GM21619 (cell line): ENCODE data around the gene RBM27.
"Not testable (repeated sequence)": the region's sequence is repeated elsewhere in the genome, so short reads cannot be mapped to it uniquely, and the experiment has no call there.

Experiments used
- ATAC-seq: cut with Tn5 transposase; IDR thresholded peaks from one replicate; pipeline ENCODE4 v1.9.1; 2021; ENCODE audit not compliant: unreplicated experiment

RBM27 gene

DNA sequence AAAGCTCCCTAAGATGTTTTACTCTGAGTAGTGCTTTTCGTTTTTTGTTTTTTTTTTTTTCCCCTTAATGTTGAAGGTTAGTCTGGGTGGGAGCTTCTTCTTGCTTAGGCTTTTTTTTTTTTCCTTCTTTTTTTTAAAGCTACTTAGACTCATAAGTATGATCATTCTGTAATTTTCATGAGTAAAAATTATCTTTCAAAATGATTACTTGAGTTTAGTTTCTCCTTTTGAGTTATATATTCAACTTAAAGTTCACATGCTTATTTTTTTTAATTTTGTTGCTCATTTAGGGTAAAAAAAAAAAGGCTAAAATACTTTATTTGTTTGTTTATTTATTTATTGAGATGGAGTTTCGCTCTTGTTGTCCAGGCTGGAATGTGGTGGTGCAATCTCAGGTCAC lies 2.9 kb downstream of the RBM27 start:
- ATAC-seq, result no peak

DNA sequence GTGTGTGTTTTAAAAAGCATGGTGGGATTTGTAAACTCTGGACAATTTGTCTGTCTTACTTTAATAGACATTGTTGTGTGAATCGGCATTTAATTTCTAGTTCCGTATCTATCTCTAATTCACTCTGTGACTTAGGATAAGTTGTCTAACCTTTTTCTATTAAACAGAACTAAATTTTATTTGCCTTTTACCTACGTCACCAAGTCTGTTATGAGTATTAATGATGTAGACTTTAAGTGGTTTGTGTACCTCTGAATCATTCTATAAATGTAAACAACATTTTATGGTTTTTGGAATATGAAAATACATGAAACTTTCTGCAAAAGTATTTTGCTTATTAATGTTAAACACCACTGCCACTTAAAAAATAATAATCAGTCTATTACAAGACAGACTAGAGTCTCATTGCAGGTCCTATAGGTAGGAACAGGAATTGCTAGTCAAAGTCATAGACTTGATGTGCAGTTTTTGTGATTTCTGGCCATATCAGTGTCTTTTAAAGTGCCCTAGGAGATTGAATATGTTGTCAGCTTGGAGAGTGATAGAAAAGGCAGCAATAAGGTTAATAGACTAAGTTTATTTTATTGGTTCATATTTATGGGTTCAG lies 5.6 kb downstream of the RBM27 start:
- no peak for ATAC-seq

DNA sequence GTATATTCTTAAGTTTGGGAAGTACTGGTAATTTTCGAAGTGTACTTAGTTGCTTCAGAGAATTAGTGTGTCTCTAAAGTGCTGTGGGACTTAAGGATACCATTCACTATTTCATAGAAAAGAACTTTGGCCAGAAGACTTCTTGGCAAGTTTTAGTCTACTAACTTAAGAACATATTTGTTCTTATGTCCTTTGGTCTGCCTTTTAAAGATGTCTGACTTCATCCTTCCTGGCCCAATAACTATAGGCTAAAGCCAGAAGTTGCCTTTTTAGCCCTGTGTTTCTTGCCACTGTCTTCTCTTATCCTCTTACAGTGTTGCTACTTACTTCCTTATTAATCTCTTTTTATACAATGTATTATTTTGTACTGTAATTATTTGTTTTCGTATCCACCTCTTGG lies 6.3 kb downstream of the RBM27 start:
- ATAC-seq, result no peak

- ATAC-seq, result not testable (repeated sequence)
These were observed 7.4 kb downstream of the RBM27 start for GRCh38 chr5:146210810-146211209.

DNA sequence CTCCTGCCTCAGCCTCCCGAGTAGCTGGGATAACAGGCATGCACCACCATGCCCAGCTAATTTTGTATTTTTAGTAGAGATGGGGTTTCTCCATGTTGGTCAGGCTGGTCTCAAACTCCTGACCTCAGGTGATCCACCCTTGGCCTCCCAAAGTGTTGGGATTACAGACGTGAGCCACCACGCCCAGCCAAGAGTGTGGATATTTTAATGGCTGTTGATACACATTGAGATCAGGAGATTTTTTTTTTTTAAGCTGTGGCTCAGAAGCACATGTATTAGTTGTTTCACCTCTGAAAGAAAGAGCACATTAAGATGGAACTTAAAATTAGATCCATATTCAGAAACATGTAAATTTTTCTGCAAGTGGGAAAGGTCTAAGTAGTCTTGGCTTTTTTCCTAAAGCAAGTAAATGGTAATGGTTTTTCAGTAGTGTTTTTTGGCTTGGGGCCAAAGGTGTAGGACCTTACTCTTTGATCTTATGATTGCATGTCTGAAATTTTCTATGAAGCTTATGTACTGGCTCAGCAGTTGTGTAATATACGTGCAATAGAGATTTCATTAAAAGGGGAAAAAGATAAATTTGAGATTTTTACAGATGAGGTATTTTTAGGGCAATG lies 9.9 kb downstream of the RBM27 start:
- no peak for ATAC-seq

- ATAC-seq, result not testable (repeated sequence)
These were observed 11.5 kb downstream of the RBM27 start for GRCh38 chr5:146214881-146215280.

- no peak for ATAC-seq
These were observed 14.8 kb downstream of the RBM27 start for GRCh38 chr5:146218168-146218567.

GRCh38 chr5:146219243-146219642 lies 15.8 kb downstream of the RBM27 start:
- no peak for ATAC-seq

DNA sequence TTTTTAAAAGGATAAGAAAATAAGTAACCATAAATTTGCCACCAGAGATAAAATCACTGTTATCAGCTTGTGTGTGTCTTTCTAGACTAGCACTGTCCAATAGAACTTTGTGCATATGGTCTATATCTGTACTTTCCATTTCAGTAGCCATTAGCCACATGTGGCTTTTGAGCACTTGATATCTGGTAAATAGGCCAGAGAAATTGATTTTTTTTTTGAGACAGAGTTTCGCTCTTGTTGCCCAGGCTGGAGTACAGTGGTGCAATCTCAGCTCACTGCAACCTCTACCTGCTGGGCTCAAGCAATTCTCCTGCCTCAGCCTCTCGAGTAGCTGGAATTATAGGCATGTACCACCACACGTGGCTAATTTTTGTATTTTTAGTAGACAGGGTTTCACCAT lies 17.8 kb downstream of the RBM27 start:
- no peak for ATAC-seq

- ATAC-seq, result no peak
These were observed 18.6 kb downstream of the RBM27 start for GRCh38 chr5:146222005-146222404.

DNA sequence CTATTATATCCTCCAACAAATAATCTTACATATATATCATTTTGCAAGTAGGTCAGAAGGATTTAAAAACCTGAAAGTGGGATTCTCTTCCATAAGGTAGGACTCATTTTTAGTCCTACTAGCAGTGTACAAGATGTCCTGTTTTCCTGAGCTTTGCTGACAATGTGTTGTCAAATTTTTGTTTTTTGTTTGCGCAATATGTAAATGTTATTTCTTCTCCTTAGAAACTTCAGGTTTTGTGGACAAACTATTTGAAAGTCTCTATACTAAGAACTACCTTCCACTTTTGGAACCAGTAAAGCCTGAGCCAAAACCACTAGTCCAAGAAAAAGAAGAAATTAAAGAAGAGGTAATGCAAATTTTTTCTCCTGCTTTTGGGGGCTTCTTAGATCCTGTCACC lies 19.8 kb downstream of the RBM27 start:
- ATAC-seq, result no peak

GRCh38 chr5:146229222-146229621 lies 25.8 kb downstream of the RBM27 start:
- no peak for ATAC-seq

- ATAC-seq, result no peak
These were observed 28.8 kb downstream of the RBM27 start for GRCh38 chr5:146232223-146232622.

DNA sequence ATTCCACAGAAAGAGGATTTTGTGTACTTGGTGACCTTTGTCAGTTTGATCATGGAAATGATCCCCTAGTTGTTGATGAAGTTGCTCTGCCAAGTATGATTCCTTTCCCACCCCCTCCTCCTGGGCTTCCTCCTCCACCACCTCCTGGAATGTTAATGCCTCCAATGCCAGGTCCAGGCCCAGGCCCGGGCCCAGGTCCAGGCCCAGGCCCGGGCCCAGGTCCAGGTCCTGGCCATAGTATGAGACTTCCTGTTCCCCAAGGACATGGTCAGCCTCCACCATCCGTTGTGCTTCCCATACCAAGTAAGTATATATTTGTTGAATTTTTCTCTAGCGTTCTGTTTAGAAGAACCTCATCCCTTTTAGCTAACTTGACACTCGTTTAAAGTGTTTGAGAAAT lies 30.0 kb downstream of the RBM27 start:
- no peak for ATAC-seq

DNA sequence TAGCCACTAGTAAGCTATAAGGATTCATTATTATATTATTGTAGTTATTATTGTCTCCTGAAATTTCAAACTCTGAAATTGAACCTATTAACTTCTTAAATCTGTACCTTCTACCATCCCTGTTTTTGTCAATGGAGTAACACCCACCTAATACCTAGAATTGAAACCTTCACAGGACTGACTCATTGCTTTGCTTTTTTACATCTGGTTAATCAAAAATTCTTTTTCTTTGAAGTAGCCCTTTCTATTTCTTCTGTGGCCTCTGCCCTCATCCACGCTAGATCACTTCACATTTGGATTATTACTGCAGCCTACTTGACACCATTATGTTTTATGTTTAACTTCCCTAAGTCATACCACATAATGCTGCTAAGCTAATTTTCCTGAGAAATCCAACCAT lies 35.6 kb downstream of the RBM27 start:
- peak; percentile 88 for ATAC-seq

- no peak for ATAC-seq
These were observed 37.5 kb downstream of the RBM27 start for GRCh38 chr5:146240951-146241350.

DNA sequence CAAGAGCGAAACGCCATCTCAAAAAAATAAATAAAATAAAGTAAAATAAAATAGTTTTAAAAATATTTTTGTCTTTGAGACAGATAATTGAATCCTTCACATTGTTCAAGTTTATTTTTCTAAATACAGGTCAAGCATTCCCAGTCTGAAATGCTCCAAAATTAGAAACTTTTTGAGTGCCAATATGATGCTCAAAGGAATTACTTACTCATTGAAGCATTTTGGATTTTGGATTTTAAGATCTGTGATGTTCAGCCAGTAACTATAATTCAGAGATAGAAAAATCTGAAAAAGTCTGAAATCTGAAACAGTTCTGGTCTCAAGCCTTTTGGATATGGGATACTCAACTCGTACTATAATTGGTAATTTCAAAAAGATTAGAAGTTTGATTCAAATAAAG lies 39.8 kb downstream of the RBM27 start:
- ATAC-seq, result no peak

DNA sequence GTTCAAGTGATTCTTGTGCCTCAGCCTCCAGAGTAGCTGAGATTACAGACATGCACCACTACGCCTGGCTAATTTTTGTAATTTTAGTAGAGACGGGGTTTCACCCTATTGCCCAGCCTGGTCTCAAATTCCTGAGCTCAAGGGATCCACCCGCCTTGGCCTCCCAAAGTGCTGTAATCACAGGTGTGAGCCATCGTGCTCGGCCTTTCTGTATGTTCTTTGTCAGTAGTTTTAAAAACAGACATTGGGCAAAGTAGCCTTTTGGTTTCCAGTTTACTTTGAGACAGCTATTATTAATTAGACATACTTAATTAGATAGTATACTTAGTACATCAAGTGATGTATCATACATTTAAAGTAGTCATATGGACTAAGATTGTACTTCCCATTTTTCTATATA lies 45.2 kb downstream of the RBM27 start:
- ATAC-seq, result no peak

GRCh38 chr5:146249801-146250200 lies 46.4 kb downstream of the RBM27 start:
- no peak for ATAC-seq
